C4-2B (cell line): ENCODE results near the gene UBC.

Source experiments
- ZFX ChIP-seq: fragments of 450-650 bp; IDR thresholded peaks from 2 replicates; pipeline ENCODE4 v1.6.1; 2017
- TF ChIP-seq, protein P1 (sequence below): fragments of 450-650 bp; conservative IDR thresholded peaks from 2 replicates; pipeline ENCODE4 v1.5.1; 2017; ENCODE audit warnings: mild to moderate bottlenecking

DNA sequence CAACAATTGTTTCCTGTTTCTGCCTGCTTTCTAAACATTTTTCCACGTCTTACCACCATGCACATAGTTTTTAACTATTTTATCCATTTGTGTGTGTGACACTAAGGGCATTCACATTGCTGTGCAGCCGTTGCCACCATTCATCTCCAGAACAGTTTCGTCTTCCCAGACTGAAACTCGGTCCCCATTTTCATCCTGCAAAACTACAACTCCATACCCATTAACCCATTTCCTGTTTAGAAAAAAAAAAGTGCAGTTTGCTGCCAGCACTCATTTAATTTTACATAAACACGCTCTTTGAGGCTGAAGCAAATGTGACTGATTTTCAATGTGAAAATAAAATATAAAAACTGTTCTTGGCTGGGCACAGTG is 15.5 kb downstream of the UBC start:
- TF ChIP-seq, protein P1, sequence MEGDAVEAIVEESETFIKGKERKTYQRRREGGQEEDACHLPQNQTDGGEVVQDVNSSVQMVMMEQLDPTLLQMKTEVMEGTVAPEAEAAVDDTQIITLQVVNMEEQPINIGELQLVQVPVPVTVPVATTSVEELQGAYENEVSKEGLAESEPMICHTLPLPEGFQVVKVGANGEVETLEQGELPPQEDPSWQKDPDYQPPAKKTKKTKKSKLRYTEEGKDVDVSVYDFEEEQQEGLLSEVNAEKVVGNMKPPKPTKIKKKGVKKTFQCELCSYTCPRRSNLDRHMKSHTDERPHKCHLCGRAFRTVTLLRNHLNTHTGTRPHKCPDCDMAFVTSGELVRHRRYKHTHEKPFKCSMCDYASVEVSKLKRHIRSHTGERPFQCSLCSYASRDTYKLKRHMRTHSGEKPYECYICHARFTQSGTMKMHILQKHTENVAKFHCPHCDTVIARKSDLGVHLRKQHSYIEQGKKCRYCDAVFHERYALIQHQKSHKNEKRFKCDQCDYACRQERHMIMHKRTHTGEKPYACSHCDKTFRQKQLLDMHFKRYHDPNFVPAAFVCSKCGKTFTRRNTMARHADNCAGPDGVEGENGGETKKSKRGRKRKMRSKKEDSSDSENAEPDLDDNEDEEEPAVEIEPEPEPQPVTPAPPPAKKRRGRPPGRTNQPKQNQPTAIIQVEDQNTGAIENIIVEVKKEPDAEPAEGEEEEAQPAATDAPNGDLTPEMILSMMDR: no peak
- TF ChIP-seq ZFX: no peak
